LNCaP clone FGC (cell line): ENCODE measurements around the gene CRELD1.

ENCODE experiments used
- DNase-seq: peaks from one replicate; pipeline ENCODE4 v3.0.0-alpha.2; 2011; ENCODE audit warnings: low read depth
- H3K4me3 ChIP-seq: 2 replicates; pipeline ENCODE4 v1.5.1; 2011; ENCODE audit warnings: mild to moderate bottlenecking, low read depth, low read length, control low read depth
- CTCF ChIP-seq: IDR thresholded peaks from 2 replicates; pipeline ENCODE4 v1.5.1; 2012; ENCODE audit warnings: mild to moderate bottlenecking; ENCODE audit not compliant: control insufficient read depth, insufficient read depth; ENCODE audit errors: extremely low read depth

CRELD1 gene

GRCh38 chr3:9928158-9928557 lies 5.5 kb upstream of the CRELD1 start:
- H3K4me3 ChIP-seq: no peak overlapping the region
- no peak for DNase-seq
- TF ChIP-seq CTCF: no peak

GRCh38 chr3:9930804-9931418 lies 2.7 kb upstream of the CRELD1 start:
- peak; percentile 26; the same call in 1 of the 2 replicates for TF ChIP-seq CTCF
- H3K4me3 ChIP-seq: no peak overlapping the region
- DNase-seq: no peak

GRCh38 chr3:9932535-9932842 lies 1.1 kb upstream of the CRELD1 start:
- TF ChIP-seq CTCF: no peak
- H3K4me3 ChIP-seq: peak overlapping the region; percentile 90
- DNase-seq: no peak

GRCh38 chr3:9932843-9933560 lies 632 bp upstream of the CRELD1 start:
- H3K4me3 ChIP-seq: peak overlapping the region; percentile 90
- TF ChIP-seq CTCF: peak; percentile 65
- DNase-seq: no peak

- H3K4me3 ChIP-seq: peak overlapping the region; percentile 90
- DNase-seq: no peak
- TF ChIP-seq CTCF: 0 out of 2 replicates have a peak, but pooled peaks have one; percentile 4
Observed at GRCh38 chr3:9934235-9934621, 594 bp downstream of the CRELD1 start.

- DNase-seq: no peak
- H3K4me3 ChIP-seq: peak overlapping the region; percentile 90
- TF ChIP-seq CTCF: no peak
Observed at GRCh38 chr3:9934993-9935392, 1.4 kb downstream of the CRELD1 start.

- no peak for DNase-seq
- H3K4me3 ChIP-seq: no peak overlapping the region
- no peak for TF ChIP-seq CTCF
Observed at GRCh38 chr3:9935966-9936510, 2.4 kb downstream of the CRELD1 start.
